ENCODE measurements around the gene MICAL3.

Gene MICAL3

GRCh38 chr22:17924076-17924475, 100.3 kb downstream of the MICAL3 start:
- no peak for DNase-seq

- no peak for DNase-seq
Measured at GRCh38 chr22:17922925-17923903, 101.1 kb downstream of the MICAL3 start.

- no peak for DNase-seq
Measured at GRCh38 chr22:17921871-17922821, 102.2 kb downstream of the MICAL3 start.

GRCh38 chr22:17920992-17921650, 103.2 kb downstream of the MICAL3 start:
- DNase-seq, result no peak

GRCh38 chr22:17920145-17920605, 104.2 kb downstream of the MICAL3 start:
- DNase-seq, result no peak

GRCh38 chr22:17919276-17920144, 104.9 kb downstream of the MICAL3 start:
- DNase-seq, result no peak

- DNase-seq, result no peak
Measured at GRCh38 chr22:17918840-17919239, 105.5 kb downstream of the MICAL3 start.

- no peak for DNase-seq
Measured at GRCh38 chr22:17917490-17917983, 106.8 kb downstream of the MICAL3 start.

GRCh38 chr22:17916226-17916889, 108.0 kb downstream of the MICAL3 start:
- DNase-seq, result no peak

GRCh38 chr22:17915676-17916075, 108.7 kb downstream of the MICAL3 start:
- no peak for DNase-seq

- DNase-seq, result no peak
Measured at GRCh38 chr22:17915188-17915587, 109.2 kb downstream of the MICAL3 start.

- DNase-seq, result no peak
Measured at GRCh38 chr22:17914474-17914873, 109.9 kb downstream of the MICAL3 start.

- DNase-seq, result no peak
Measured at GRCh38 chr22:17913801-17914347, 110.5 kb downstream of the MICAL3 start.

- DNase-seq, result no peak
Measured at GRCh38 chr22:17912945-17913721, 111.2 kb downstream of the MICAL3 start.

- DNase-seq, result no peak
Measured at GRCh38 chr22:17911887-17912286, 112.5 kb downstream of the MICAL3 start.

- DNase-seq, result no peak
Measured at GRCh38 chr22:17911312-17911705, 113.1 kb downstream of the MICAL3 start.

GRCh38 chr22:17910561-17911311, 113.6 kb downstream of the MICAL3 start:
- no peak for DNase-seq

- no peak for DNase-seq
Measured at GRCh38 chr22:17907748-17908051, 116.7 kb downstream of the MICAL3 start.
